ES-I3 (cell line): ENCODE measurements around the gene KRT7.

Experiments
- H3K36me3 ChIP-seq: 2 replicates; pipeline ENCODE4 v1.6.1; 2013; ENCODE audit warnings: mild to moderate bottlenecking, low read length, control low read depth, moderate library complexity; ENCODE audit not compliant: insufficient read depth
- H3K4me1 ChIP-seq: 2 replicates; pipeline ENCODE4 v1.6.1; 2013; ENCODE audit warnings: mild to moderate bottlenecking, control low read depth, low read length; ENCODE audit not compliant: insufficient read depth
- H3K9ac ChIP-seq: 2 replicates; pipeline ENCODE4 v1.6.1; 2013; ENCODE audit warnings: low read depth, mild to moderate bottlenecking, low read length, moderate library complexity
- H3K9me3 ChIP-seq: 2 replicates; pipeline ENCODE4 v1.6.1; 2013; ENCODE audit warnings: mild to moderate bottlenecking, low read length, moderate library complexity; ENCODE audit not compliant: control insufficient read depth, insufficient read depth

KRT7 gene

GRCh38 chr12:52193991-52194390 lies 39.1 kb upstream of the KRT7 start:
- Histone ChIP-seq H3K36me3 (no peaks in the 10 kb centered on the region), H3K9ac (no peak overlapping the region), H3K4me1 (peaks cover 18% of the 10 kb centered on the region), H3K9me3 (no peaks in the 10 kb centered on the region)

- H3K36me3 ChIP-seq = no peaks in the 10 kb centered on the region
- no peak overlapping the region for H3K9ac ChIP-seq
Measured at GRCh38 chr12:52195065-52195730, 37.8 kb upstream of the KRT7 start.

GRCh38 chr12:52197371-52198231 lies 35.4 kb upstream of the KRT7 start:
- H3K4me1 ChIP-seq = peaks cover 23% of the 10 kb centered on the region
- H3K36me3 ChIP-seq = no peaks in the 10 kb centered on the region
- H3K9ac ChIP-seq = no peak overlapping the region
- H3K9me3 ChIP-seq = no peaks in the 10 kb centered on the region

More at GRCh38 chr12:52195065-52195730, 37.8 kb upstream of the KRT7 start:
- H3K4me1 ChIP-seq = peaks cover 15% of the 10 kb centered on the region
- no peaks in the 10 kb centered on the region for H3K9me3 ChIP-seq

- H3K36me3 ChIP-seq = no peaks in the 10 kb centered on the region
- H3K4me1 ChIP-seq = peaks cover 33% of the 10 kb centered on the region
- no peaks in the 10 kb centered on the region for H3K9me3 ChIP-seq
- no peak overlapping the region for H3K9ac ChIP-seq
Measured at GRCh38 chr12:52198454-52199215, 34.4 kb upstream of the KRT7 start.

GRCh38 chr12:52199294-52199919 lies 33.6 kb upstream of the KRT7 start:
- no peaks in the 10 kb centered on the region for H3K36me3 ChIP-seq
- H3K9ac ChIP-seq = no peak overlapping the region
- peaks cover 34% of the 10 kb centered on the region for H3K4me1 ChIP-seq
- no peaks in the 10 kb centered on the region for H3K9me3 ChIP-seq

GRCh38 chr12:52200086-52200780 lies 32.8 kb upstream of the KRT7 start:
- no peaks in the 10 kb centered on the region for H3K9me3 ChIP-seq
- H3K36me3 ChIP-seq = no peaks in the 10 kb centered on the region
- H3K4me1 ChIP-seq = peaks cover 32% of the 10 kb centered on the region
- H3K9ac ChIP-seq = no peak overlapping the region

GRCh38 chr12:52200781-52201450 lies 32.1 kb upstream of the KRT7 start:
- no peak overlapping the region for H3K9ac ChIP-seq
- H3K4me1 ChIP-seq = peaks cover 32% of the 10 kb centered on the region
- H3K9me3 ChIP-seq = no peaks in the 10 kb centered on the region
- no peaks in the 10 kb centered on the region for H3K36me3 ChIP-seq

GRCh38 chr12:52201451-52201839 lies 31.6 kb upstream of the KRT7 start:
- no peak overlapping the region for H3K9ac ChIP-seq
- H3K36me3 ChIP-seq = no peaks in the 10 kb centered on the region
- peaks cover 32% of the 10 kb centered on the region for H3K4me1 ChIP-seq
- H3K9me3 ChIP-seq = no peaks in the 10 kb centered on the region

- peaks cover 34% of the 10 kb centered on the region for H3K4me1 ChIP-seq
- no peaks in the 10 kb centered on the region for H3K36me3 ChIP-seq
- H3K9ac ChIP-seq = no peak overlapping the region
- no peaks in the 10 kb centered on the region for H3K9me3 ChIP-seq
Measured at GRCh38 chr12:52202361-52203078, 30.5 kb upstream of the KRT7 start.

GRCh38 chr12:52203079-52203921 lies 29.7 kb upstream of the KRT7 start:
- no peaks in the 10 kb centered on the region for H3K9me3 ChIP-seq
- H3K36me3 ChIP-seq = no peaks in the 10 kb centered on the region
- peaks cover 38% of the 10 kb centered on the region for H3K4me1 ChIP-seq
- no peak overlapping the region for H3K9ac ChIP-seq

GRCh38 chr12:52204095-52204930 lies 28.7 kb upstream of the KRT7 start:
- Histone ChIP-seq H3K9me3 (no peaks in the 10 kb centered on the region), H3K4me1 (peaks cover 38% of the 10 kb centered on the region), H3K36me3 (no peaks in the 10 kb centered on the region), H3K9ac (no peak overlapping the region)
